SKM-1 (cell line): Measurements from ENCODE around the gene C16orf78.

Source experiments
- DNase-seq: peaks from one replicate; lab custom pipeline; 2025; ENCODE audit not compliant: unreplicated experiment; lab: John Stamatoyannopoulos, UW

The C16orf78 gene

DNA sequence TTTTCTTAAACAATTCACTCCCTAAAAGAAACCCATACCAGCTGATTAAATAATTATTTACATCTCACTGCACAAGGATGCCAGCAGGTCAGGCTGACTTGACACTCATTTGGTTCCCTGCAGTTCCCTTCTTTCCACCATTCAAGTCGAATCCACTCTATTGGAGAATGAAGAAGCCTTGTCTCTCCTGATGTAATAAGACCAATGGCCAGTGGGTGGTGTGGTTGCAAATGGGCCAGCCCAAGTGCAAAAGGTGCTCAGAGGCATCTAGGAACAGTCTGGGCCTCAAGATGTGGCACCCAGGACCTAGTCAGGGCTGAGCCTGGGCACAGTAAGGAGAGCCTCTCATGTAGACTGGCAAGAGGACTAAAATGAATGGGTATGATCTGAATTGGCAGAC lies 9.3 kb downstream of the C16orf78 start:
- DNase-seq, result no peak

DNA sequence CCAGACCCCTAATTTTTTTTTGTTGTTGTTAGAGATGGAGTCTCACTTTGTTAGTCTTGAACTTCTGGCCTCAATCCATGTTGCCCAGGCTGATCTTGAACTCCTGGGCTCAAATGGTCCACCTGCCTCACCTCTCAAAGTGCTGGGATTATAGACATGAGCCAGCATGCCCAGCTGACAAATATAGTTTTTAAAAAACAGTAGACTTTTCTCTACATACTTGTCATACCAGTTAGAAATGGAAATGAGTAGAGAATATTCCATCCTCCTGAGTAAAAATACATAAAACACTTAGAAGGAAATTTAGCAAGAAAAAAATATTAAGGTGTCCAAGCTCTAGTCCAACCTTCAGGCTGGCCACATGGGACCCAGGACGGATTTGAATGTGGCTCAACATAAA lies 21.4 kb downstream of the C16orf78 start:
- no peak for DNase-seq

DNA sequence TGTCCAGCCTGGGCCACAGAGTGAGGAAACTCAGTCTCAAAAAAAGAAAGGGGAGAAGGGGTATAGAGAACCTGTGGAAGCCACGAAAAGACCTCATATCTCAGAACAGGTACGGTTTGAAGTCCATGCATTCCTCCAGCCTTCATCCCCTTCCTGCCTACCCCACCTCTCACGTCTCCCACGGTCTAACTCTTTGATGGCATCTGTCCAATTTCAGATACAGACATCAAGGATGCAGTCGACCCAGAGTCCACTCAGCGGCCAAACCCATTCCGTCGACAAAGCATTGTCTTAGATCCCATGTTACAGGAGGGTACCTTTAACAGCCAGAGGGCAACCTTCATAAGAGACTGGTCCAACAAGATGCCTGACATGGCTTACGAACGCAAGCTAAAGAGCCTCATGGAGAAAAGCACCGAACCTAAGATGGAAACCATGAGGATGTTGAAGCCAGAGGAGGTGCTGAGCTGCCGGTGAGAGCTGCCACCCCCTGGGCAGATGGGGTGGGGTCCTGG lies 22.7 kb downstream of the C16orf78 start:
- no peak for DNase-seq

DNA sequence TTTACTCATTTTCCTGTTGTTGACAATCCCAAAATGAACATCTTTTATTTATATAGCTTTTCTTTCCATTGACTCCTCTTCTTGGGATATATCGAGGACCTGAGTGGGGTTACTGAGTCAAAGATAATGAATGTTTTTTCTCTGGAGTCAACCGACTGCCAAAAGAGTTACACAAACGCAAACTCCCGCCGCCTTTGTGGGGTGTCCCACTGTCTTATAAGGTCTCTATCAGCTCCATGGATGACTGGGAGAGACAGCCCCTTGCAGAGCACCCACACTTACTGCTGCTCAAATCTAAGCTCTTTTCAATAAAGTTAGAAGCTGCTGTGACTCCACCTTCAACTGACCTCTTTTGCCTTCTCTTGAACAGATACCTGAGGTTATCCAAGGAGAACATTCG lies 25.2 kb downstream of the C16orf78 start:
- DNase-seq, result no peak

DNA sequence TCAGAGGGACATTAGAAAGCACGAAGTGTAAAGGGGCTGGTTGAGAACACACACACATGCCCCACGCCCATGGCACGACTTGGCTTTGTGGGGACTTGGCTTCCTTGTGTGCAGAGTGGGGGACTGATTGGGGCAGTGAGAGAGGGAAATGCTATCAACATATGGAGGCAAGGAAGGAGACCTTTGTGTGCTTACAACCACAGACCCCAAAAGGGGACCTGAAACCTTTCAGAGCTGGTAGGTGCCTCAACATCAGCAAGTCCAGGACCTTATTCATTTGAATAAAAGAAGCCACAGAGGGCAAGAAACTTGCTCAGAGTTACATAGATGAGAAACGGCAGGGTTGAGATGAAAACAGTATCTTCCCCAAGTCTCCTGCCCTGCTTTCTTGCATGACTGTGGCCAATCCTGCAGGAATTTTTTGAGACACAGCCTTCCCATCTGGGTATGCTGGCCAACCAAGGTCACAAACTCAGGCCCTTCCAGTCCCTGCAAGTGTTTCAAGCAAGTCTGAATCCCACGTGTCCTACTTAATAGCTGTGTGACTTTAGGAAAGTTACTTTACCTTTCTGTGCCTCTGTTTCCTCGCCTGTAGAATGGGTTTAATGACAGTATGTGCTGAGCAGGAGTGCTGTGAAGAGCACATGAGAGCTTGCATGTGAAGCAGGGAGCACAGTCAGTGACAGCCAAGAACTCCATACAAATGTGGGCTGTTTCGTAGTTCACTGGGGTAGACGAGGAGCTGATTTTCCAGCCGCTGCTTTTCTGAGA lies 26.2 kb downstream of the C16orf78 start:
- no peak for DNase-seq

DNA sequence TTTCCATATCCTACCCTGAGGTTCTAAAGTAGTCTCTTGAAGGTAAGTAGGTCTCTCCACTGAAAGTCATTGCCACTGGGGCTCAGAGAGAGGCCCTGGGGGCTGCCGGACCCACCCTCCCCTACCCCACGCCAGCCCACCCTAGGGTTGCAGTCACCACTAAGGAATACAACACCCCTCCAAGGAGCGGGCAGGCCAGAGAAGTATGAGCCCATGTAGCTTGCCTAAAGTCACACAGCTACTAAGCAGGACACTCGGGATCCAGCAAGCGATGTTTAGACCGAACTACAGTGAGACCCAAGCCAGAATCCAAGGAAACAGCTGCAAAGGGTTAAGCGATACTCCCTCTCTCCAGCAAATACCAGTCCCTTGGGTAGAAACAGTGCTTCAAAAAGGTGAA lies 27.0 kb downstream of the C16orf78 start:
- DNase-seq, result no peak

DNA sequence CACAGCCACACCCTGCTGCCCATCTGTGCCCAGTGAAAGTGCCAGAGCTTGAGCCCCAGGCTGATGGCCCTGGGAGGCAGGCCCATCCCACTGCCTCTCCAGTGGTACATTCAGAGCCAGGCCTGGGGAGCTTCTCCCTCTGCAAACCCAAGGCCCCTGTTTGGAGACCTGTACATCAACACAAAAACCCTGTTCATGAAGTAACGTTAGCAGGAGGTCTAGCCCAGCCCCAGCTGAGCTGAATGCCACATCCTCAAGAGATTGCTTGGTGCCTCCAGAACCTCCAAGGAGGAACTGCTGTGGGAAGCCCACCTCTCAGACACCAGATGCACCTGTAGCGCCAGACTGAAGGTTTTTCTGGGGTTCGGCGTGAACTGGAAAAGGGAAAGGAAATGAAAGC lies 31.5 kb downstream of the C16orf78 start:
- no peak for DNase-seq

DNA sequence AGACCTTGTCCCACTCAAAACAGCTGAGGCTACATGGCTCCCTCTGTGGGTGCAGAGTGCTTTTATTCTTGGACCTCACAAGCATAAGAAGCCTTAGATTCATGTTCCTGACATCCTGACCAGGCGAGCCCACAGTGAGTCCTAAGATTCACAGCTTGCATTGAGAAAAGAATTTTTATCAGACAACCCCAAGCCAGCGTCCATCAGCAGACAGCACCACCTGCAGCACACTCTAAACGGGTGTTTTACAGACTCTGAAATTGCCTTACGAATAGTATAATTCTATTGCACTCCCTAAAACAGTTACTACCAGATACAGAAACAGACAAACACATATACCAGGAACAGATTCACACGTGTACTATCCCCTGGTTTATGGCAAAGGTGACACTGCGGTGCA lies 31.9 kb downstream of the C16orf78 start:
- DNase-seq, result no peak

DNA sequence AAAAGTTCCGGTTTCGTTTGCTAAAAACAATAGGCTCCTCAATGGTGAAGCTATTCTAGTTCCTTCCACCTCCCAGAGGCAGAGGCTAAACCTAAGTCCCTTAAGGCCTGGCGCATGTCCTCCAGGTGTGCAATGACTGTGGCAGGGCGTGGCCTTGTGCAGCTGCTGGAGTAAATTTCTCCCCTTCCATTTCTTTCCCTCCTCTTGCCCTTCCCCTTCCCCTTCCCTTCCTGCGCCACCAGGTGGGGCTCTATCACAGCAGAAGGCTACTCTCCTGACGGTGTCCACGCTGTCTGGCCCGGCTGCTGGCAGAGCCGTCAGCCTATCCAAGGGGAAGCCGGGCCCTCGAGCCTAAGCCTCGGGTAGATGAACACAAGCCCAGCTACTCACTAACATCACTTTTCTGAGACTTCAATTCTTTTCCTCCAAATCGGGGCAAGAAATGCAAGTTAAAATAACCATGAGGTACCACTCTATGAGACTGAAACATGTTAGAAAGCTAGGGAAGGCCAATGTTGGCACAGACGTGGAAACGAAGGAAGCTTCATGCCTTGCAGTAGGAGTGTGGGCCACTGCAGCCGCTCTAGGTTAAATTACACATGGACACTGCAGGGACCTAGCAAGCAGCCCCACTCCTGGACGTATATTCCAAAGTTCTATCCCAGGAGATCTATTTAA lies 34.4 kb downstream of the C16orf78 start:
- peak; percentile 34 for DNase-seq

DNA sequence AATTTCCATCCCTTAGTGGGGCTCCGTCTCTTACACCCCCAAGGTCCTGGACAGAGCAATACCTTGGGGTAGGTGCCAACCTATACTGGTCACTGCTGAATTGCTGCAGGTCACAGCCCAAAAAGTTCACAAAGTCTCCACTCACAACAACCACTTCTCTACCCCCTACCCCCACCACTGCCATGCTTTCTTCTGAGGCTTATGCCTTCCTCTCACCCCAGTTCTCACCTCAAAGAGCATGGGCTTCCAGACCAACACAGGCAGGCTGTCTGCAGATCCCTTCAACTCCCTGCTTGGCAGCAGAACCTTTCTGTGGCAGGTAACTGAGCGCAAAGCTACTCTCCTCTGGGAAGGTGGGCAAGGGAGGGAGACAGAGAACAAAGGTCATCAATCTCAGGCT lies 35.5 kb downstream of the C16orf78 start:
- no peak for DNase-seq

DNA sequence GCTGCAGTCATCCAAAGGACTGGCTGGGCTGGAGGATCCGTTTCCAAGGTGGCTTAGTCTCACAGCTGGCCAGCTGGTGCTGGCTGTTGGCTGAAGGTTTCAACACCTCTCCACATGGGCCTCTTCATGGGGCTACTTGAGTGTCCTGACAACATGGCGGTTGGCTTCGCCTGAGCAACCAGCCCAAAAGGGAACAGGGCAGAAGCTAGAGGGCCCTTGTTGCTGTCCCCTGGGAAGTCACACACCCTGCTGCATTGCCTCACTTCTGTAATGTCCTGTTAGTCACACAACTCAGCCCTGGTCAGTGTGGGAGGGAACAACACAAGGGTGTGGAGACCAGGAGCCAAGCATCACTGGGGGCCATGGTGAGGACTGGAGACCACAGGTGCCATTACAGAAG lies 36.6 kb downstream of the C16orf78 start:
- DNase-seq, result no peak

DNA sequence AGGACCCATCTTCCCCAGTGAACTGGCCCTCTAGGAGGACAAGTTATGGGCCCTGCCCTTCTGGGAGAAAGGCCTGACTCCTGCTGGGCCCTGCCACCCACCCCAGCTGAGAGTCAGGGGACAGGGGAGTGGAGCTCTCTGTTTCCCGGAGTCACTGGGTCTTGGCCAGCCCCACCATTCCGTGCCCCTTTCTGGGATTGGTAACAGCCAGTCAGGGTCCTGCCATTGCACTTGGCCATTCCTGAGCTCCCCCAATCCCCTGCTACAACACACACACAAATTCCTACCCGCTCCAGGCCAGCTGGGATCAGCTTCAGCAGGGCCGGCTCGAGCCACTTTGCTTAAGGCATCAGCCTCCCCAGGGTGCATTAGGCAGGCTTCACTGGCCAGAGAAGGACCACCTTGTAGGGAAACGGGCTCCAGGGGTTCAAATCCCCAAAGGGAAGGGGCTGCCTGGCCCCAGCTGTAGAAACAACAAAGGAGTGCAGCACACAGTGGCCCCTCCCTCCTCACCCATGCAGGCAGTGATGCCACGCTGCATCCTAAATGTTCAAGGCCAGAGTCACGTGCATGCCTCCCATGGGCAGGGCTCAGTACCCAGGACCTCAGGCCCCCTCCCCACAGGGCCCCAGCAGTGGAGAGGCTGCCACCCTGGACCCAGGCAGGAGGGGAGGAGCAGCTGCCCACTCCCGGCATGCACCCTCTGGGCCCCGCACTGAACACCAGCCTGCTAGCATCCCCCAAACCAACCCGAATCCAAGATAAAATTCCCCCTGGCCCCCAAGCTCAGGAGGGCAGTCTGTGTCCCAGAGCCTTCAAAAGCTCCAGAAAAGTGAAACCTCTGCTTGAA lies 37.7 kb downstream of the C16orf78 start:
- DNase-seq, result no peak

DNA sequence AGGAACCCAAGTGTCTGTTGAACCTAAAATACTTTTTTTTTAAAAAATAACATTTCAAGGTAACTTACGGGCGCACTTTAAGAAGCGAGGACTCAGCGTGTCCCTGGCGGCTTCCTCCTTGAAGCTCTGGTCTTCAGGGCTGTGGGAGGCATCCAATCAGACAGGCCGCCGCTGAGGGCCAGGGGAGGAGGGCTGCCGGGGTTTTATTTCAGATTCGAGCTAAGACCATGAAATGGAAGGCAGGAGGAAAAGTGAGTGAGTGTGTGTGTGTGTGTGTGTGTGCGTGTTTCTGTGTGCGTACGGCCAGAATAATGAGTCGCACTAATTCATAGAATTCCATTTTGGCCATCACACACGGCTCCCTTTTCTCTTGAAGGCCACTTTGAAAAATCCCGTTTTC lies 41.1 kb downstream of the C16orf78 start:
- no peak for DNase-seq

DNA sequence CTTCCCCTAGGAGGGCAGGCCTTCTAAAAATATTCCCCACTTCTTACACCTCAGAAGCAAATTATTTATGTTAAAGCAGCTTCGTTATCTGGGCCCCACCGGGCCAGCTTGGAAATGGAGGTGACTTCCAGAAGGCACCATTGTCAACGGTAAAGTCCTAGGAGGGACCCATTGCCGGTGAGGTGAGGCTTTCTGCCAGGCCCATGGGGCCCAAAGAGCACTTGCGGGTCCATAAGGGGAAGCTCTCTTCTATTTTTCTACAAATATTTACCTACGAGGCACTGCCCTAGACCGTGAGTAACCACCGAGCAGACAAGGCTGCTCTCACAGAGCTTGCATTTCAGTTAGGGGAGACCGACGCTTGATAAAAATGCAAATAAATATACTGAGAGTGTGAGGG lies 41.5 kb downstream of the C16orf78 start:
- no peak for DNase-seq

DNA sequence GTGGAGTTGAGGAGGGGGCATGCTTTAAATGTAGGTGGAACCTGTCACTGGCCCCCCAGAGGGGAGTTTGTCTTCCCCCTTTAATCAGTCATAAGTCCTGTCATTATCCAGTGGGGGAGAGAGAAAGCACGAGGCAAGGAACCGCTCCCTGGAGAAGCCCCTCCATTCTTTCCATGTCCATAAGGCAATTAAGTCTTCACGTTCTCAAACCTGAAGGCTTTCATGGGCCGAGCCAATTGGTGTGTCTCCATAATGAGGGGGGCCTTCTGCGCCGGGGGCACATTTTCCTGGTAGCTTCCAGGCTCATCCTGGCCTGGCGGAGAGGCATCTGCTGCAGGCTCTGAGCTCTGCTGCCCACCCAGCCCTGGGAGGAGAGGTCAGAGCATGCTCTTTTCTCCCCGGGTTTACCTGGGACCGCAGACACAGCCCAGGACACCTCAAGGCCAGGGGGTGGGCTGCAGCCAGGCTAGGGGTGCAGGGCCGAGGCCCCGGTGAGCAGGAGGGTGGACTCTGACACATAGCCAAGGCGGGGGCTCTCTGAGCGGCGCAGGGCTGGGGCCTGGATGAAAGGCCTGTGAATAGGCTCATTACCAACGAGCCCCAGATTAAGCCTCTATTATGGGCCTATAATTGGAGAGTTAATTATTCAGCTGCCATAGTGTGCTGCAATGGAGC lies 42.5 kb downstream of the C16orf78 start:
- no peak for DNase-seq

DNA sequence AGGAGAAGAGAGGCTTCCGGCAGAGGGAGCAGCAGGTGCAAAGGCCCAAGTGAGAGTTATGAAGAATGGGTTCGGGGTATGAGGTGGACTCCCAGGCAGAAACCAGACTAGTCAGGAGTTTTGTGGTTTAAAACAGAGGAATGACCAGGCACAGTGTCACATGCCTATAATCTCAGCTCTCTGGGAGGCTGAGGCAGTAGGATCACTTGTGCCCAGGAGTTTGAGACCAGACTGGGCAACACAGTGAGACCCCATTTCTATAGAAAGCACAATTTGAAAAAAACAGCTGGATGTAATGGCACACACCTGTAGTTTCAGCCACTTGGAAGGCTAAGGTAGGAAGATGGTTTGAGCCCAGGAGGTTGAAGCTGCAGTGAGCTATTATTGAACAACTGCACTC lies 43.8 kb downstream of the C16orf78 start:
- no peak for DNase-seq

DNA sequence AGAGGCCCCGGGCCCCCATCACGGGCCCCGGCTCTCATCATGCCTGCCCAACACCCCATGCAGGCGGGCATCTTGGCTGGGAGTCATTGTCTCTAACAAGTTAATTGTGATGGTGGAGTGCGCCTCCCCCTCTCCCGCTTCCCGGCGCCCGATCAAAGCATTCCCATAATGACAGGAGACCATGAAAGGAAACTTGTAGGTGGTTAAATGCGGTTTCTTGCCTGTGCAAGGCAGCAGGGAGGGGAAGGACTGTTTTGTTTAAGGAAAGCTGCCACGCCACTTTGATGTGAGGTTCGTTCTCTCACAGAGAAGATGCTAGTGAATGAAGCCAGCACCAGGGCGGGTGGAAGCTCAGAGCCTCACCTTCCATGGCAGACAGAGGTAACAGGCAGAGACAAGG lies 45.4 kb downstream of the C16orf78 start:
- DNase-seq, result no peak

DNA sequence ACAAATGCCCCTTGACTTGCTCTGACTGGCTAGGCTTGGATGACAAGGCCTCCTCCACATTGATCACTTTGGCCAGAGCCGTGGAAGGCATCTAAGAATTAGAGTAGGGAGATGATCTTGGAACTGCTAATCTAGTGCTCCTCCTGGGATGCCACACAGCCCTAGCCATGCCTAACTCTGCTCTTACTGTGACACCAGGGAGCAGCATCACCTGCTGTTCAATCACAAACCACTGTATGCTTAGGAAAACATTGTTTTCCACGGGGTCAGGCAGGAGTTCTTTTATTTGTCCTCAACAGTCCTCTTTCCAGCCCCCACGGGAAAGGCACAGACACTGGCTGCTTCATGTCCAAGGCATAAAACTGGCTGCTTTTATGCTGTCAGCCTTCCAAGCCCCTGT lies 46.3 kb downstream of the C16orf78 start:
- DNase-seq, result no peak

DNA sequence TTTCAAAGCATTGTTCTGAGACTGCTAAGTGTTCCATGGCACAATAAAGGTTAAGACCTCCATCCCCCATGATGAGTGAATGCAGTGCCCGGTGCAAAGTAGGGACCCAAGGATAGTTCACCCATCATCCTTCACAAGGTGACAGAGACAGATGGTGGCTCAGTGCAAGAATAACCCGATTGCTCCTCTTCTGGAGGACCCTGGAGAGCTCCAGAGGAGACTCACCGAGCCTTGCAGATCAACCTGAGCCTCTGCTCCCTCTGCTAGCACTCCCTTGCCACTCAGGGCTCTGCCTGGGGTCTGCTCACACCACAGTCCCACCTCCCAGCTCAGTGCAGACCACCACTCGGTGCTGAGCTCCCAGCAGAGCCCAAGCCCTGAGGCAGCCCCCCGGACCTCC lies 49.3 kb downstream of the C16orf78 start:
- DNase-seq, result no peak

DNA sequence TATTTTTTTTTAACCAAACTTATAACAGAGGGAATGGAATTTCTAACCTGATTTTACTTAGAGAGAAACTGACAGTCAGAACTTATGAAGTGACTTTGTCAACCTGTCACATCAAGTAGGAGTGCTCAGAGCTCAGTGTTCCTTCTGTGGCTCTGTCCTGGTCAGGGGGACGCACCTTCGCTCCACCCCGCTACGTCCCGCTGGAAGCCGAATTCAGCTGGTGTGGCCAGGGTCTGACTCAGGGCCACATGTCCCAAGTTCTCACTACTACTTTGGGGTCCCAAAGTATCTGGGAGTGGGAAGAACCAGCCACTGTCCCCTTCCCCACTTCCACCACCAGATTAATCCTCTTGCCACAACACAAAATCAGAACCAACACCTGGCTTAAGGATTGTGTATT lies 51.4 kb downstream of the C16orf78 start:
- DNase-seq, result no peak

DNA sequence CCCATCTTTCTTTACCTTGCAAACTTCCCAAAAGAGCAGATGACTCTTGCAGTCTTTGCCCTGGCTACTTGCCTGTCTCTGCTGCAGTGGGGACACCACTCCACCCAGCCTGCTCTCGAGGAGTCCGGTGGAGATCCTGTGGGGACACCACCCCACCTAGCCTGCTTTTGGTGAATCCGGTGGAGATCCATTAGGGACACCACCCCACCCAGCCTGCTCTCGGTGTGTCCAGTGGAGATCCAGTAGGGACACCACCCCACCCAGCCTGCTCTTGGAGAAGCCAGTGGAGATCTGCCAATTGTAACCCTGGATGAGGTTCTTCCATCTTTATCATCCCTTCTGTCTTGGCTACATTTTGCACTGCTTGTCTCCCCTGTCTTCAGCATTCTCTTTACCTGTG lies 54.2 kb downstream of the C16orf78 start:
- no peak for DNase-seq
